GM12875 (cell line): ENCODE data around the gene TMEM59.

Experiments
- H3K4me3 ChIP-seq: one replicate; pipeline ENCODE4 v1.5.1; 2011; ENCODE audit warnings: low read depth, low read length, control low read depth
- CTCF ChIP-seq: IDR thresholded peaks from 2 replicates; pipeline ENCODE4 v1.5.1; 2011; ENCODE audit warnings: low read depth, mild to moderate bottlenecking, control low read depth, inconsistent platforms, low read length, moderate library complexity, borderline replicate concordance; ENCODE audit not compliant: insufficient read depth

TMEM59 gene

GRCh38 chr1:54080598-54081049, 27.6 kb upstream of the TMEM59 start:
- no peak for TF ChIP-seq CTCF
- no peak overlapping the region for H3K4me3 ChIP-seq

GRCh38 chr1:54077359-54077758, 24.4 kb upstream of the TMEM59 start:
- no peak for TF ChIP-seq CTCF

GRCh38 chr1:54070171-54070837, 17.3 kb upstream of the TMEM59 start:
- peak; percentile 52; the same call in 1 of the 2 replicates for TF ChIP-seq CTCF
- H3K4me3 ChIP-seq: no peak overlapping the region

More at GRCh38 chr1:54077359-54077758, 24.4 kb upstream of the TMEM59 start:
- no peak overlapping the region for H3K4me3 ChIP-seq

GRCh38 chr1:54069791-54070170, 16.8 kb upstream of the TMEM59 start:
- H3K4me3 ChIP-seq: no peak overlapping the region
- no peak for TF ChIP-seq CTCF

GRCh38 chr1:54064299-54064698, 11.3 kb upstream of the TMEM59 start:
- H3K4me3 ChIP-seq: no peak overlapping the region
- no peak for TF ChIP-seq CTCF

GRCh38 chr1:54054438-54054749, 1.4 kb upstream of the TMEM59 start:
- peak overlapping the region; percentile 62 for H3K4me3 ChIP-seq
- no peak for TF ChIP-seq CTCF

- H3K4me3 ChIP-seq: peak overlapping the region; percentile 62
- no peak for TF ChIP-seq CTCF
Observed at GRCh38 chr1:54053745-54054437, 887 bp upstream of the TMEM59 start.
